DMS 273 (cell line): ENCODE measurements around the gene RALGAPA1.
"Not testable (repeated sequence)": the region's sequence is repeated elsewhere in the genome, so short reads cannot be mapped to it uniquely, and the experiment has no call there.

Source experiments
- DNase-seq: peaks from one replicate; lab custom pipeline; 2025; ENCODE audit not compliant: unreplicated experiment; lab: John Stamatoyannopoulos, UW

RALGAPA1 gene

DNA sequence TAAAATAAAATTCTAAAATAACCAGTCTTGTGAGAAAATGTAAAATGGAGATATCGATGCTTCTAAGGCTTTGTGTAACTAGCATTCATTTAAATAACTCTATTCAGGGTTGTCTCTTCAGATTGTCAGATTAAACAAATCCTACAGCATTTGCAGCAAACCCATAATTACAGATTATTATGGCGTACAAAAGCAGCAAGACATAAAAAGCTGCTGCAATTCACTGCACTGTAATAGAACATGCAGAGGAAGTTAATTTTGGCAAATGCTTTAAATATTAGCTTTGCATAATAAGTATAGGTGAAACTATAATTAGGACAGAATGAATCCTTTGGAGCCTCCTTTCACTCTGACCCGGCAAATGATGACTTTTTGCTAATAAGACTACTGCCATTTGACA lies 176.8 kb downstream of the RALGAPA1 start:
- DNase-seq = no peak

DNA sequence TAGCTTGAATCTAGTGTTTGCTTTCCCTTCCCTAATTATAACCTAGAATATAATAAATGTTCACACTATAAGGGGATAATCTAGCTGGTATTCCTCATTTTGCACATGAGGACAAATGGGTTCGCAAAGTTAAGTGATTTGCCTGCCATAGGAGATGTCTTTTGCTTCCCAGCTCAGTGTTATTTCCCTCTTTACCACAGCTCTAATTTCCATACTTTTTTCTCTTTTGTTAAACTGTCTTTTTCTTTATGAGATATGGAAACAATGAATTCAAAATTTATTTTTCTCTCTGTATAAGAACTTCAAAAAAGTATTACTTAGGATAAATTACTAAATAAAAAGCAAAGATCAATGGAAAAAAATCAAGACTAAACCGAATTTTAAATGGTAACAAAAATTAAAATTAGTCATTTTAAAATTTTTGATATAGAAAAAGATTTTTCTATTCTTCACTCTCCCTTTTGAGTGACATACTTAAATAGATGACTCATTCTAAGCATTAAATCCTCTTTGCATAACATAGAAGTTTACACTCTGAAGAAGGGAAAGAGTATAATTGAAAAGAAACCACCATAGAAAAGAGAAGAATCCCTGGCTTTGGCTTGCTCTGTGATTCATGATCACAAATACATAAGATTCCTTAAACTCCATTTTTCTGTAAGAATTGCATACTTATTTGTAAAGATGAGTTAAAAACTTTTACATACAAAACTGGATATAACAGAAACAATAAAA lies 177.9 kb downstream of the RALGAPA1 start:
- no peak for DNase-seq

DNA sequence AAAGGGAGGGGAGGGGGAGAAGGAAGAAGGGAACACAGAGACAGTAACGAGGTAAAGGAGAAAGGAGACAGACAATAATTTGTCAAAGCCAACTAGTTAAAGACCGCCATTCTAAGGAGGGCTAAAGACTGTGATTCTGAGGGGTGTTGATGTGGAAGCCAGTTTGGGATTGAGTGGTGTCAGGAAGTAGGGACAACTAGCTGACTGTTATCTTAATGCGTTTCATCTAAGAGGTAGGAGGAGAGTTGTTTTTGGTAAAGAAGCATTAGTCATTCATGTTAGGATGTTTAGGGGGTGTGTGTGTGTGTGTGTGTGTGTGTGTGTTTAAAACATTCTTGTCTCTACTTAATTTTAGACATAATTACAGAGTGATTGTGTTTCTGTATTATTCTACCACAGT lies 180.1 kb downstream of the RALGAPA1 start:
- DNase-seq = no peak

DNA sequence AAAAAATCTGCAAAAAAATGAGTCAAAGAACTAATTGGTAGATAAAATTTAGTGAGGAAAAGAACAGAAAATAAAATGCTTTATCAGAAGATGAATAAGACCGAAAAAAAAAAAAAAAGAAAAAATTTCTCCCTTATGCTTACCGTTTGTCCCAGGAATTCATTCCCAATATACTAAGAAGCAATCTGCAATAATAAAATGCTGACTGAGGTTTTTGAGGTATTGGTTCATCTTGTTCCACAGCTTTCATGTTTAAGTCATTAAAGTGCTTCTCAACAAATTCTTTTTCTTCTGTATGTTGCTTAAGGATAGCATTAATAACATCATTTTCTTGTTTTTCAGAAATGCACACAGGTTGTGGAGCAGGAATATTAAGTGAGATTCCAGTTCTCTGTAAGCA lies 182.1 kb downstream of the RALGAPA1 start:
- not testable (repeated sequence) for DNase-seq

DNA sequence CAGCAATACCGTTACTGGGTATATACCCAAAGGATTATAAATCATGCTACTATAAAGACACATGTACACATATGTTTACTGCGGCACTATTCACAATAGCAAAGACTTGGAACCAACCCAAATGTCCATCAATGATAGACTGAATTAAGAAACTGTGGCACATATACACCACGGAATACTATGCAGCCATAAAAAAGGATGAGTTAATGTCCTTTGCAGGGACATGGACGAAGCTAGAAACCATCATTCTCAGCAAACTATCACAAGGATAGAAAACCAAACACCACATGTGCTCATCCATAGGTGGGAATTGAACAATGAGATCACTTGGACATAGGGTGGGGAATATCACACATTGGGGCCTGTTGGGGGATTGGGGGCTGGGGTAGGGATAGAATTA lies 187.1 kb downstream of the RALGAPA1 start:
- DNase-seq = not testable (repeated sequence)

DNA sequence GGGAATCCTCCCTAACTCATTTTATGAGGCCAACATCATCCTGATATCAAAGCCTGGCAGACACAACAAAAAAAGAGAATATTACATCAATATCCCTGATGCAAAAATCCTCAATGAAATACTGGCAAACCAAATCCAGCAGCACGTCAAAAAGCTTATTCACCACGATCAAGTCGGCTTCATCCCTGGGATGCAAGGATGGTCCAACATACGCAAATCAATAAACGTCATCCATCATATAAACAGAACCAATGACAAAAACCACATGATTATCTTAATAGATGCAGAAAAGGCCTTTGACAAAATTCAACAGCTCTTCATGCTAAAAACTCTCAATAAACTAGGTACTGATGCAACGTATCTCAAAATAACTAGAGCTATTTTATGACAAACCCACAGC lies 189.1 kb downstream of the RALGAPA1 start:
- DNase-seq = not testable (repeated sequence)

DNA sequence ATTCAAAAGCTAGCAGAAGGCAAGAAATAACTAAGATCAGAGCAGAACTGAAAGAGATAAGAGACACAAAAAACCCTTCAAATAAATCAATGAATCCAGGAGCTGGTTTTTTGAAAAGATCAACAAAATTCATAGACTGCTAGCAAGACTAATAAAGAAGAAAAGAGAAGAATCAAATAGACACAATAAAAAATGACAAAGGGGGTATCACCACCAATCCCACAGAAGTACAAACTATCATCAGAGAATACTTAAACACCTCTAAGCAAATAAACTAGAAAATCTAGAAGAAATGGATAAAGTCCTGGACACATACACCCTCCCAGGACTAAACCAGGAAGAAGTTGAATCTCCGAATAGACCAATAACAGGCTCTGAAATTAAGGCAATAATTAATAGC lies 189.6 kb downstream of the RALGAPA1 start:
- not testable (repeated sequence) for DNase-seq

DNA sequence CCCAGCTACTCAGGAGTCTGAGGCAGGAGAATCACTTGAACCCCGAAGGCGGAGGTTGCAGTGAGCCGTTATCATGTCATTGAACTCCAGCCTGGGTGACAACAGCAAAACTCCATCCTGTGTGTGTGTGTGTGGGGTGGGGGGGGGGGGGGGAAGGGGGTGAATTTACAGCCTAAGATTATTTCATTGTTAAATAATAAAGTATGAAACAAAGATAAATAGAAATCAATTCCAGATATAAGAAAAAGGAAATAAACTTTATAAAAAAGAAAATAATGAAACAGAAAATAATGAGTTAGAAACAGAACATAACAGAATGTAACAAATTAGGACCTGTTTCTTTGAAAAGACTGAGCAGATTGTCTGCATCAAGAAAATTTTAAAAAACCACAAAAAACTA lies 191.6 kb downstream of the RALGAPA1 start:
- no peak for DNase-seq

DNA sequence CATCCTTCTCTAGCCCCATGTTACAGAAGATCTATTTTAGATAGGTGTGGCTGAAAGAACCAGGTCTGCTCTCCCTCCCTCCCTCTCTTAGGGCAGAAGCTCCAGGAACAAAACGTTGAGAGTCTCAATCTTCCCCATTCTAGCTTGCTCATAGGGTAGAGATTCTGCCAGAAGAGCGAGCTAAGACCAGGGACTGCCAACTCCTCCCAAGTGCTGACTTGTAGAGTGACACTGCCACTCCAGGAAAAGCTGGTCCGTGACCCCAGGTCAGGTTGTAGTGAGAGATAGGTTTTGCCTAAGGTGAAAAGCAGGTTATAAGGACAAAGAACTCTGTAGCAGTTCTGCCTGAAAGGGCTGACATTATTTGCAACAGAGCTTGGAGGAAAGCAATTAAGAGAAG lies 201.7 kb downstream of the RALGAPA1 start:
- no peak for DNase-seq

DNA sequence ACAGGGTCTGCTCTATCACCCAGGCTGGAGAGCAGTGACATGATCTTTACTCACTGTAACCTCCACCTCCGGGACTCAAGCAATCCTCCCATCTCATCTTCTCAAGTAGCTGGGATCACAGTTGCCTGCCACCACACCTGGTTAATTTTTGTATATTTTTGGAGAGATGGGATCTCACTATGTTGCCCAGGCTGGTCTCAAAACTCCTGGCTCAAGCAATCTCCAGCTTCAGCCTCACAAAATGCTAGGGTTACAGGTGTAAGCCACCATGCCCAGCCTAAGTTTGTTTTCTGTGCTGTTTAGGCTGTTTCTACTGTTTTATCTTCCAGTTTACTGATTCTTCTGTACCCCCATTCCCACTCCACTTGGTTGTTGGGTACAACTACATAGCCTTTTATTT lies 208.8 kb downstream of the RALGAPA1 start:
- DNase-seq = no peak

DNA sequence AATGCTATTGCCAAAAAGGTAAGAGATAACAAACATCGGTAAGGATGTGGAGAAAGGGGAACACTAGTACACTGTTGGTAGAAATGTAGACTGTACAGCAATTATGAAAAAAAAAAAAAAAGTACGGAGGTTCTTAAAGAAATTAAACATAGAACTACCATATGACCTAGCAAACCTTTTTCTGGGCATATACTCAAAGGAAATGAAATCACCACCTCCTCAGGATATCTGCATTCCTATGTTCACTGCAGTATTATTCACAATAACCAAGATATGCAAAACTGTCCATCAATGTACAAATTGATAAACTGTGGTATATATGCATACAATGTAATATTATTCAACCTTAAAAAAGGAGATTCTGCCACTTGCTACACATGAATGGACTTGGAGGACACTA lies 214.5 kb downstream of the RALGAPA1 start:
- DNase-seq = no peak

DNA sequence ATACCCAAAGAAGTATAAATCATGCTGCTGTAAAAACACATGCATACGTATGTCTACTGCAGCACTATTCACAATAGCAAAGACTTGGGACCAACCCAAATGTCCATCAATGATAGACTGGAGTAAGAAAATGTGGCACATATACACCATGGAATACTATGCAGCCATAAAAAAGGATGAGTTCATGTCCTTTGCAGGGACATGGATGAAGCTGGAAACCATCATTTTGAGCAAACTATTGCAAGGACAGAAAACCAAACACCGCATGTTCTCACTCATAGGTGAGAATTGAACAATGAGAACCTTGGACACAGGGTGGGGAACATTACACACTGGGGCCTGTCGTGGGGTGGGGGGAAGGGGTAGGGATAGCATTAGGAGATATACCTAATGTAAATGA lies 221.7 kb downstream of the RALGAPA1 start:
- not testable (repeated sequence) for DNase-seq

DNA sequence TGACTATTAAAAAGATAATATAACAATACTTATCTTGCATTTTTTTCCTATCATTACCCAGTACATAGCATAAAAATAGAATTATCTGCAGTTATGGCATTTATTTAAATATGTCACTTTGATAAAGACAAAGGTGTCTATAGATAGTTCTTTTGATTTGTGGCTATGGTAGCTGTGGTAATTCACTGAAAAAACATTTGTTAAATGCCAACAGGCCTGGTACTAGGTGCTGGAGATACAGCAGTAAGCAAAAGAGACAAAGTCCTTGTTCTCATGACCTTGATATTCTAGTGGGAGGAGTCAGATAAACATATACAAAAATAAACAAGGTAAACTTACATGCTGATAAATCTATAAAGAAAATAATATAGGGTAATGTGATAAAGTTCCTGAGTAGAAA lies 230.5 kb downstream of the RALGAPA1 start:
- DNase-seq = no peak

DNA sequence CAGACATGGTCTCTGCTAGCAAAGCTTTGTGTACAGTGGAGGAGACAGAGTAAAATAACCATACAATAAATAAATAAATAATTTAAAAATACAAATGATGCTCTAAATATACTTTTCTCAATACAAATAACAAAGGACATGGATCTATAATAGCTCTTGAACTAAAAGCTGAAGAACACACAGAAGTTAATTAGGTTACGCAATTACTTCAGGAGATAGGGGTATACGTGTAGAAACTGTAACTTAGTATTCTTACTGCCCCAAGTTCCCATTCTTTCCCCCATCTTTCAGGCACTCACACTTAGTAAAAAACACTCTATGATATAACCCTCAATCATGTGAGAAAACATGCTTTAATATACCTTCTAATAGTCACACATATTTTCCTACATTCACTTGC lies 231.0 kb downstream of the RALGAPA1 start:
- no peak for DNase-seq

DNA sequence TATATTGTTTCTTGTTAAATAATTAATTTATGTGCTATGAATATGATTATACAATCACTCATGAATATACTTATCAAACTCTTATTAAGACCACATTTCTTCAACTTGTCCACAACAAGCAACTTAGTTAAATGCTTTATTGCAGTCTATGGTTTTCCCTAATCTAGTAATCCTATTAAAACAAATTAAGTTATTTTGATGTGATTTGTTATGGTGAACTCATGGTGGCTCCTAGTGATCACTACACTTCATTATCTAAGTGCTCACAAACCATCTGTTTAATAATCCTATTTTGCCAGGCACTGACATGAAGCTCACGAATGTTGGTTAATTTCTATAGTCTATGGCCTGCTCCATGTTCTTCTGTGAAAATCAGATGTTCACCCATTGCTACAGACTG lies 232.2 kb downstream of the RALGAPA1 start:
- DNase-seq = no peak

DNA sequence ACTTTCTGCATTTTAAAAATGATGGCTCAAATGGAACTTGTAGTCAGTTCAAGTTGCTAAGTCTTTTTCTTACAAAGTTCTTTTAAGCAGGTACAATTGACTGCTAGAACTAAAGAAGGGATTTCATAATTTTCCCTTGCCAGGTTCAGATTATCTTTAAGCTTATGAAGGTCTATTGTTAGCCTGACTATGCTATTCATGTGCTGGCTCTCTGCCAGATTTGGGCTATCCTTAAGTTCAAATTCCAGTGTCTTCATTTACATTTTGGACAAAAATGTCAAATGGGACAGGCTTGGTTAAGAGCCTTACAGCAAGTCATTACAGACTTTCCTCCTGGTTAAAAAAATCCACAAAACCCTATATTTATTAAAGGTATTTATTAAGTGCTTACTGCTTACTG lies 232.8 kb downstream of the RALGAPA1 start:
- DNase-seq = no peak

DNA sequence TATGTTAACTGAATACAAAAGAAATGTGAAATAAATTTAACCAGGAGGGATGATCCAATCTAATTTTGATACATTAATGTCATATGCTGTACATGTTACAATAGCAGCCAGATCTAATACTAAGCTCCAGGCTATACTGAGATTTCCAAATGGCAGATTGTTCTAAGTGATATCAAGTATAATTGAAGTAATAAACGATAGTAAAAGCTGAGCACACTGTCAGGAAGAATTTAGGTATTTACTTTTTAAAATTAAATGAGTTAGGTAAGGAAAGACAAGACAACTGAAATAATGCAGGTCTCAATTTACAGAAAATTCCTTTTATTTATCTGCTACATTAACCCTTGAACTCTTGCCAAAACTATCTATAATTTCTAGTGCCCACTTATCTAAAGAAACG lies 235.2 kb downstream of the RALGAPA1 start:
- no peak for DNase-seq

DNA sequence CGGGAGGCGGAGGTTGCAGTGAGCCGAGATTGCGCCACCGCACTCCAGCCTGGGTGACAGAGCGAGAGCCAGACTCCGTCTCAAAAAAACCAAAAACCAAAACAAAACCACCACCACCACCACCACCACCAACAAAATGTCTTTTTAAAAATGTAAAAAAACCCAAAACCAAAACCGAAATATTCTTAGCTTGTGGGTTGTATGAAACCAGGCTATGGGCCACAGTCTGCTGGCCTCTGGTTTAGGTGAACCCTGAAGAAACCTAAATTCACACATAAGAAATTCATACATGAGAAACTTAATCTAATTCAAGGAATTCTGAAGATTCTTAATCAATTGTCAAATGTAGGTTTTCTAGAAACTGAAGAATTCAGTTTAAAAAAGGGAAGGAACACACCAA lies 237.5 kb downstream of the RALGAPA1 start:
- DNase-seq = no peak

DNA sequence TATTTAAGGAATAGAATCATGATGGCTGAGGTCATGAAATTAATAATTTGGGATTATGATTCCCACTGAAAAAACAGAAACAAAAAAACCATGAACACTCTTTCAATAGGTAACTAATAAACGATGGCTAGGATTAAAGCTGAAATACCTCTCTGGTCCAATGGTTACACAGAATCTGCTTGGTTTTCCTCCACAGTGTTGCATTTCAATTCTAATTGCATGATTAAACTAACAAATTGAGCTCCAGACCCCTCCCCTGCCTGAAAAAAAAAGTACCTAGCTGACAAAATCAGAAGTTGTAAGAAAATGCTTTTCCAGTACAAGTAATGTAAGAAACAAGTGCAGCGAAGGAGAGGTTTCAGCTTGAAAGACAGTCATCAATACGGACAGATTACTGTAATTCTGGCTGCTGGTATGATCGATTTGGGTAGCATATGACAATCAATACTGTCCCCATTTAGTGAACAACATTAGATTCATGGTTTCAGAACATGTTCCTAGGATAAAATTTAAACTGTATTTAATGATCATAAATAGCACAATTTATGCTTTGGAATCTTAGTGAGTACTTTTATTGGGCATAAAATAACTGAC lies 243.1 kb downstream of the RALGAPA1 start:
- no peak for DNase-seq

DNA sequence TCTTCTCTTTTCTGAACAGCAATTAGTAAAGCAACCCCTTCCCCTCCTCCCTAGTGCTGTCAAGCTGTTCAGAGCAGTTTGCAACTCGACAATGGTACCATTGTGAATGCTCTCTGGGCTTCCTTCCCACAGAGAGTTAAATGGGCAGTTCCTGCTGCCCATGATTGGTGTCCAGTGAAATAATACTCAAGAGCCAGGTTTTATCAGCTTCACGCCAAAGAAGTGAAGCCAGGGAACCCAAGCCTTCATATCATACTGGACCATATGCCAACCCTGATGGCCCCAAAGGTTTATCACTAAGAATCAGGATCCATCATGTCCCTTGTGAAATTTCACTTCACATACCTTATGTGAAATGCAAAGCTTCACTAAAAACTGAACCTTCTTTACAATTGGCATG lies 250.4 kb downstream of the RALGAPA1 start:
- peak; percentile 75 for DNase-seq

DNA sequence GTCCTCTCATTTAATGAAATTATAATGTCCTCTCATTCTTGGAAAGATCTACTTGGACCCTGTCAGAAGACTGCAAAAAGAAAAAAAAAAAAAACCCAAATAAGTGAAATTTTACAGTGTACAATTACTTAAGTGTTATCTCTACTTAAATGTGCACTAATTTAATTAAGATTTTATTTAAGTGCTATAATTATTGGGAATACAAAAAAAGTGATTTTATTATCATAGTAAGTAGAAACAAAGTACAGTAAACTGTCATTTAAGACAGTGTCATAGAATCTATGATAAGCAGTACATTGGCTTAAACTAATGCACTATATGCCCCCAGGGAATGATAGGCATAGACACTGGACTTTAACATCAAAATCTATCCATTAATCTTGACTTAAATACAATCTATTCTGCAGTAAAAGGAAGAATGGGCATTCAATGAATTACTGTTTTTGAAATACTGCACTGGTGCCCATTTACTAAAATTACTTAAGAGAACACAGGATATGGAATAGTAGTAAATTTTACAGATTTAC lies 251.8 kb downstream of the RALGAPA1 start:
- DNase-seq = no peak

DNA sequence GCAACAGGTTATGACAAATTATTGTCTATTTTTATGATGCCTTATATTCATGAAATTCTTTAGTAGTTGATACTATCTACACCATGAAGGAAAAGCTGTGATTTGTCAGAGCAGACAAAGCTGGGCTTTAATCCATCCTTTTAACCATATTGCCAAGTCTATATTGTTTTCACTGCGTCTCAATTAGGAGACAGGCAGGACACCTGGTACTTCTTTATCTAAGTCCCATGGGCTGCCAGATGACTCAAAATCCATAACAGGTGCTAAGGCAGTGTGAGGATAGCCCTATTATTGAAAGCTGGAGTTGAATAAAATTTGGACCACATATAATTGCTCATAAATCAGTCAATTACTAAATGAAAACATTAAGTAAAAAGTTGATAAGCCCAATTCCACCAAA lies 252.5 kb downstream of the RALGAPA1 start:
- peak; percentile 31 for DNase-seq

DNA sequence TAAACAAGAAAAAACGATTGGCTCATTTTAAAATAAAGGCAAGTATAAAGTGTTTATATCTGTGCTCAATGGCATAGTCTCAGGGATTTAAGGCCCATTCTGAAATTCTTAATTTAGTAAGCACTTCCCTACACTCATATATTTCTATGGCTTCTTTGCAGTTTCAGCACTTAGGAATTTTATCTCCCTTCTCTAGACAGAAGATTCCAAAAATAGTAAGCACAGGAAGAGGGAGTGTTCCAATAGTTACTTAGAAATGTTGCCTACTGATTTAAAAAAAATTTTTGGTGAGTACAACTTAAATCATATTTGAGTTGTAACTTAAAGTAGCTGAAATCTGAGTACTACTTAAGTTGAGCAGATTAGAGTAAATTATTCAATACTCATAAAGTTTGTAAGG lies 255.3 kb downstream of the RALGAPA1 start:
- no peak for DNase-seq
